ENCODE measurements around the gene KAZN.

KAZN gene

DNA sequence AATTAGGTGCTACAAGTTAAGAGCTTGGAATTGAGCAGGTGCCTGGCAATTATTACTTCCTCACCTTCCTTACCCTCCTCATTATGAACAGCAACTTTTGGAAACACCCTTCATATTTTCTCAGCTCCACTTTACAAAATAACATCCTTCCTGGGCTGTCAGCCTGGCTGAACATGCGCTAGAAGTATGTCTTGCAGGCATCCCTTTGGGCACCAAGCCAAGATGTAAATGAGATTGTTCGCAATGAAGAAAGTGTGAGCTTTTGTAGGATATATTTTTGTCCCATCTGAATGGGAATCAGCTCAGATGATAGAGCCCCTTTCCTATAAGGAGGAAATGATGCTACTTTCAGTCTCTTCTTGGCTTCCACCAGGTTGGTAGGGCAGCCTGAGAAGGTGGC lies 245.9 kb downstream of the KAZN start:
- in situ Hi-C loops (cut with HindIII; ENCODE audit: low sequenced_read_pairs), result no loop called here

DNA sequence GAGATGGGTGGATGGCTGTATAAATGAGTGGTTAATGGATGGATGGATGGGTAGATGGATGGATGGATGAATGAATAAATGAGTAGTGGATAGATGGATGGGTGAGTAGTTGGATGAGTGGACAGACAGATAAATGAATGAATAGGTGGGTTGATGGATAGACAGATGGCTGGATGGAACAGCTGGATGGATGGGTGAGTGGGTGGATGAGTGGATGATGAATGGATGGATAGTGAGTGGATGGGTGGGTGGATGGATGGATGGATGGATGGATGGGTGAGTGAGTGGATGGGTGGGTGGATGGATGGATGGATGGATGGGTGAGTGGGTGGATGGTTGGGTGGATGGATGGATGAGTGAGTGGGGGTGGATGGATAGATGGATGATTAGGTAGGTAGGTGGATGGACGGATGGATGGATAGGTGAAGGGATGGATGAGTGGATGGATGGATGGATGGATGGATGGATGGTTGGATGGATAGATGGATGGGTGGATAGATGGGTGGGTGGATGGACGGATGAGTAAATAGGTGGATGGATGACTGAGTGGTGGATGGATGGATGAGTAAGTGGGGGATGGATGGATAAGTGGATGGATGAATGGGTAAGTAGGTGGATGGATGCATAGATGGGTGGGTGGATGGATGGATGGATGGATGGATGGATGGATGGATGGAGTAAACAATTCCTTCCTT lies 246.6 kb downstream of the KAZN start:
- in situ Hi-C loops (cut with HindIII; ENCODE audit: low sequenced_read_pairs), result no loop called here

DNA sequence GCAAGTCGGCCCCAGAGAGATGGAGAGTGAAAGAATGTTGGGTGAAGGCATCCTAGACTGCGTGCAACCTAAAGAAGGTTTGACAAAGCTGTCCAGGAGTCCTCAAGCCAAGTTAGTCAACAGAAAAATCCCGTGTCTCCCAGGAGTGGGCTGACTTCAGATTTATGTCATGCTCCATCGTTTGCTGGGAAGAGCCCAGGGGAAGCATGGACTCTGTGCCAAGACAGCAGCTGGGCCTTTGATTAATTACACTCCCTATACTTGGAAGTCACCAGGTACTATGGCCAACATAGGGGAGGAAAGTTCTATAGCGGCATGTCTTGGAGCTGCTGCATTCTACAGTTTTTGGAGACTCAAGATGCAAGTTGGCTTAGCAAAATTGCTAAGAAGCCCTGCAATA lies 247.4 kb downstream of the KAZN start:
- in situ Hi-C loops (cut with HindIII; ENCODE audit: low sequenced_read_pairs), result no loop called here

DNA sequence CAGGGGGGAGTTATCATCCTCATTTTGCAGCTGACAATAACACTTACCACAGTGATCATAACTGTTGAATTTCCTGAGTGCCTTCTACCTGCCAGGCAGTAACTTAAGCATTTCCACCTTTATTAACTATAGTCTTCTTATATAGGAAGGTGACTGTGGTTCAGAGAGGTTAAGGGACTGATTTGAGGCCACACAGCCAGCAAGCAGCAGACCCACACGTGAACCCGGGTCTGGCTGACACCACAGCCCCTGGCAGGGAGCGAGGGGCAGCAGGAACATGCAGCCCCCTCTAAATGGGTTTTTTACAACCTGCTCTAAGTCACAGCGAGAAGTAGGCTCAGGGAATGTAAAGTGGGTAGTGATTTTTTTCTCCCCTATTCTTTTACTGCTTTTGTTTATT lies 248.2 kb downstream of the KAZN start:
- in situ Hi-C loops (cut with HindIII; ENCODE audit: low sequenced_read_pairs), result no loop called here

DNA sequence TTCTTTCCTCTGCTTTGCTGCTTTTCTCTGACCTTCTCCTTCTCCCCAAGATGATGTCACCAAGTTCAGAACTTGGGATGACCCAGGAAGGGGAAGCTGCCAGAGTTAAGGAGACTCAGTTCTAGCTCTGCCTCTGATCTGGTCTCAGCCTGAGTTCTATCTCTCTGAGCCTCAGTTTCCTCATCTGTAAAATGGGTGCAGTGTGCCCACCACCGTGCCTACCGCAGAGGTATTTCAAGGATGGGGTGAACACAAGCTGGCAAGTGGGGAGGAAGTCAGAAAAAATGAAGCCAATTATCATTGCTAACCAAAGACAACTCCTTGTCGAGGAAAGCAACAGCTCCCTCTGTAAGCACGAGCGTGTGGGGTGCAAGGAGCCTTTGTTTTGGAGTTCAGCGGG lies 249.7 kb downstream of the KAZN start:
- in situ Hi-C loops (cut with HindIII; ENCODE audit: low sequenced_read_pairs), result no loop called here

DNA sequence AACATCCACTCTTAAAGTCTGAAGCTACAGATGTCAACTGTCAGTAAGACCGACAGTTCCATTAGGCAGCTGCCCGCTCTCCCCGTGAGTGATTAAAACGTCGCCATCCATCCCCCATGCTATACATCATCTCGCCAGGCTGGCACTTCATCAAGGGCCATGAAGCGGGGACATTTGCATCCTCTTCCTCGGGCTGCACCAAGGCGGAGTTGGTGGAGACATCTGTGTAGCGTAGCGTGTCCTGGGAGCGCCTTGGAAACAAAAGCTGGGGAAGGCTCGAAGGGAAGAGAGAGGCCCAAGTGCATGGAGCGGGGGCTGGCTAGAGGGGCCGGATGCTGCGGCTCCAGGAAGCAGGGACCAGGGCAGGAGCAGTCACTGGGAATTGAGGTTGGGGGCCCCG lies 250.1 kb downstream of the KAZN start:
- in situ Hi-C loops (cut with HindIII; ENCODE audit: low sequenced_read_pairs), result no loop called here

DNA sequence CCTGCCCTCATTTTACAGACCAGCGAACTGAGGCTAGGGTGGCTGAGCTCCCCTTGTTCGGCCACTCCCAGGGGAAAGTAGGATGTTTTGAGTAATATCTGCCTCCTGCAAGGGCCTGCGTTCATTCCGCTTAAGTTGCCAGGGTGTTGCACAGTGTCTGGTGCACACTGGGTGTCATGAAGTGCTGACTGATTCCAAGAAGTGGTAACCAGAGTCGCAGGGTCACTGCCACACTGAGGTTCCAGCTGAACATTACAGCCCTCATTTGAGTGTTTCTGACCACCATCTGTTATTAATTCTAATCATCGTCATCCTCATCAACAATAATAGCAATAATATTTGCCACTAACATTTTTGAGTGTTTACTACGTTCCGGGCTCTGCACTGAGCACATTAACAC lies 250.6 kb downstream of the KAZN start:
- in situ Hi-C loops (cut with HindIII; ENCODE audit: low sequenced_read_pairs), result no loop called here

DNA sequence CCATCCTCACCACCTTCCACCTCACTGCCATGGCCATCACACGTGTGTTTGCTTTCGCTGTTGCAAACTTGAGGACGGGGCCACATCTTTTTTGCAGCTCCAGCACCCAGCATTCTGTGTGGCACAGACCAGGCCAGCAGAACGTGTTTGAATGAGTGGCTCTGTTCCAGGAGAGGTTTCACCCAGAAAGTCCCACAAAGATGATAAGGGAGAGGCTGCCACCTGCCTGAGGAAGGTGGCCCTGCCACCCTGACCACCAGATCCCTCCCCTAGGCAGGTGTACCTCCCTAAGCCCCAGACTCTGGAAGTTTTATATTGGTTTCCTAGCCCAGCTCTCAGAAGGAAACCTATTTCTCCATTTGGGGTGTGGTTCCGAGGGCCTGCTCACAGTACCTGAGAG lies 252.1 kb downstream of the KAZN start:
- in situ Hi-C loops (cut with HindIII; ENCODE audit: low sequenced_read_pairs), result no loop called here

DNA sequence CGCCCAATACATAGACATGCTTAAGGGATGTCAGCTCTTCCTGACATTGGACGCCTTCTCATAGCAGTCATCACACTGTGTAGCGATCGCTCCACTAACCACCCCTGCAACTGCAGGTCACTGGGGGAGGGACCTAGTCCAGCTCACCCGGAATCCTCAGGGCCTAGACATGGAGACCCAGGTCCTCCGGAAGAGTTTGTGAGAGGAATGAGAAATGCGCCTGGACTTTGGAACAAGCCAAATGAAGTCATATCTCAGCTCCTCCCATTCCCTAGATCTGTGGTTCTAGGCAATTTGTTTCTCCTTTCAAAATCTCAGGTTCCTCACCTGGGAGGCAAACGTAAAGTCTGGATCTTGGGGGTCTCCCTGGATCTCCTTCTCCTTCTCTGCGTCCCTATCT lies 253.3 kb downstream of the KAZN start:
- in situ Hi-C loops (cut with HindIII; ENCODE audit: low sequenced_read_pairs), result no loop called here

DNA sequence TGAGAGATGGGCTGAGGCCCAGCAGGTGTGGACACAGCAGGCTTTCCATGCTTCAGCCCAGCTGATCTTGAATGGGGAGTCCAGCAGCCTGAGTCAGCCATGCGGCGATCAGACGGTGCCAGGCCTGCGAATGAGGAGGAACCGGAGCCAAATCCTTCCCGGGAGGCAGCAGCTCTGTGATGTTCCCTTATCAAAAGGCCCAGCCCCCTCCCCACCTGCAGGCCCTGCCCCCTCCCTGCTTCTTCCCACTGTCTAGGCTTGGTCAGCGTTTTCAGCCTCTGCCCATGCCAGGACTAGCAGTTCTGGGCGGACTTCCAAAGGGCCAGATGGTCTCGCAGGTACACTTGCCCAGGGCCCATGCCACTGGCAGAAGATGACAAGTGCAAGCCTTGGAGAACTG lies 253.8 kb downstream of the KAZN start:
- in situ Hi-C loops (cut with HindIII; ENCODE audit: low sequenced_read_pairs), result no loop called here

DNA sequence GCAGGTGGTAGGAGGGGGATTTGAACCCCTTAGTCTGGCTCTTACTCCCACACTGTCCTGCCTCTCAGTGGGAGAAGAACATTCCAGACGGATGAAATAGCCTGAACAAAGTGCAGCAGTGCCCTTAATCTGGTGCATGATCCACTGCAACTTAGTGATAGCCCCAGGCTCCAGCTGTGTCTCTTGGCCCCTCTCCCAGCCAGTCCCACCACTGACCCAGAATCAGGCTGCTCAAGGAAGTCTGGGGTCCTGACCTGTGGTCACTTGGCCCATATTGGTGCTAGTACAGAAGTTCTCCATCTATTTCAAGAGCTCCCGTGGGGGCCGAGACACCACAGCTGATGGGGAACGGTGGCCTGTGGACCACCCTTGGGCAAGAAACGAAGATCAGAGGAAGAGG lies 255.0 kb downstream of the KAZN start:
- in situ Hi-C loops (cut with HindIII; ENCODE audit: low sequenced_read_pairs), result no loop called here

DNA sequence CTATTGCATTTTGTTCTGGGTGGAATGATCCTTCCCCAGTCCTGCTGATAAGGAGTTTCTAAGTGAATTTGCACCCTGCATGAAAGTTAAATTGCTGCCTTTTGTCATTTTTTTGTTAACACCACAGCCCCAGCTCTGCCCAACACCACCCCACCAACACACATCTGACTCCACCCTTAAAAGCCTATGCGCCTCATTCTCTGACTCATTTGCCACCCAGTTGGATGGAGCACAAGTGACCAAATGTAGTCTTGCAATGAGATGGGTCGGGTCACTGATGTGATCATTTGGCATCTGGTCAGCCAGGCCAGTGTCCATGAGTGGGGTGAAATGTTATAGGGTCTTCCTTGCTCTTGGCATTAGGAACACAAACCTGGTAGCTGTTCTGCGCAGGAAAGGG lies 256.8 kb downstream of the KAZN start:
- in situ Hi-C loops (cut with HindIII; ENCODE audit: low sequenced_read_pairs), result no loop called here

DNA sequence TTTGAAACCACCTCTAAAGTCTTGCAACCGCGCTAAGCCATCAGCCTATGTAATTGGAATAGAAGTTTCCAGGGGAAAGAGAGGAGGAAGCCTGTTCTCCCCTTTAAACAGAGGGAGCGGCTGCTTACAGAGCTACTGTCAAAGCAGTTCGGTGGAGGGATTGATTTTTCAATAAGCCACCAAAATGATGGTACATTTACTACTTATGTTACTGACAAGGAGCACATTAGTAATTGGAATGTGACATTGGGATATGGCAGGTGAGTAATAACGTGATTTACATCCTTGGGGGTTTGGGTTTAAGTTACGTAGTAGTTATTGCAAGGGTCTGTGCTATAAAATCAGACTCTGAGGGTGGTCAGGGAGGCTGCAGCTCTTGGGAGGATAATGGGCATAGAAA lies 257.3 kb downstream of the KAZN start:
- in situ Hi-C loops (cut with HindIII; ENCODE audit: low sequenced_read_pairs), result no loop called here

DNA sequence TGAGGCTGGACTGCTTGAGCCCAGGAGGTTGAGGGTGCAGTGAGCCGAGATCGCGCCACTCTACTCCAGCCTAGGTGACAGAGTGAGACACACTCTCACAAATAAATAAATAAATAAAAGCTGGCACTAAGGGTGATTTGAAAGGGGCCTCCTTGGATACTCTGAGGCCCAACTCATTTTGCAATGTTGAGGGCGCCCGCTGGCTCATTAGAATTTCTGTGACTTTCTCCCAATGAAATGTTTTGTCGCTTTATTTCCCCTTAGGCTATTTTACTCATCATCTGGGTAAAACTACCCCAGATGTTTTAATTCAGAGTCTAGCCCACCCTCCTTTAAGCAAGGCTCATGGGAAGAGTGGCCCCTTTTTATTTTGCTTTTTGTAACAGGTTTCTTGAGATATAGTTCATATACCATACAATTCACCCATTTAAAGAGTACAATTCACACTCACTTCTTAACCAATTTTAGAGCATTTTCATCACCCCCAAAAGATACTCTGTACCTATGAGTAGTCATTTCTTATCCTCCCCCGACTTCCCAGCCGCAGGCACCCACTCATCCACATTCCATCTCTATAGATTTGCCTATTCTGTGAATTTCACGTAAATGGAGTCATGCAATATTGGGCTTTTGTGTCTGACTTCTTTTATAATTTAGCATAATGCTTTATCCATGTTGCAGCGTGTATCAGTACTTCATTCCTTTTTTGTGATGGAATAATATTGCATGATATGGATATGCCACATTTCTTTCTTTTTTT lies 259.1 kb downstream of the KAZN start:
- in situ Hi-C loops (cut with HindIII; ENCODE audit: low sequenced_read_pairs), result no loop called here

DNA sequence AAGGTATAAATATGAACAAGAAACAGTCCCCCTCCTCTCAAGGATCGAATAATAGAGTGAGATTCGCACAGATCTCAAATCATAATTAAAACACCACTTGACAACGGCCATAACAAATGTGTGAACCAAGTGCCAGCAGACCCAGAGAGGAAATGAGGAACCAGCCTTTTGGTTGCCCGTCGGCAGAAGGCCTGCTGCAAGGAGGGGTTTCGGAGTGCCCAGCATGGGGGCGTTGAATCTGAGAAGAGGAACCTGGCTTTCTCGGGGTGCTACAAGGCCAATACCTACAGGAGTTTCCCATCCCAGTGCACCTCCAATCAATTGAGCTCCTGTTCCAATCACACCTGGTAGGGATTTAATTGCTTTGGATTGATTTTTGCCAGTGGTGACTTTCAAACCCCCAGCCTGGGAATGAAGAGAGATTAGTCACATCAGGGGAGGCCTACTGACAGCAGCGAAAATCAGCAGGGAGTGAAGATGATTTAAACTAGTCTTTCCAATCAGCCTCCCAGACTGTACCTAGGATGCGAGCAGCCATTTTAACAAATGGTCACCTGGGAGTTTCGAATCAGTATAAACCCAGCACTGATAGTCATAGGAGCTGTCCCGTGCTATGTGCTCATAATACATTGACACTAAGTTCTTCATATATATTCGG lies 263.8 kb downstream of the KAZN start:
- in situ Hi-C loops (cut with HindIII; ENCODE audit: low sequenced_read_pairs), result no loop called here

DNA sequence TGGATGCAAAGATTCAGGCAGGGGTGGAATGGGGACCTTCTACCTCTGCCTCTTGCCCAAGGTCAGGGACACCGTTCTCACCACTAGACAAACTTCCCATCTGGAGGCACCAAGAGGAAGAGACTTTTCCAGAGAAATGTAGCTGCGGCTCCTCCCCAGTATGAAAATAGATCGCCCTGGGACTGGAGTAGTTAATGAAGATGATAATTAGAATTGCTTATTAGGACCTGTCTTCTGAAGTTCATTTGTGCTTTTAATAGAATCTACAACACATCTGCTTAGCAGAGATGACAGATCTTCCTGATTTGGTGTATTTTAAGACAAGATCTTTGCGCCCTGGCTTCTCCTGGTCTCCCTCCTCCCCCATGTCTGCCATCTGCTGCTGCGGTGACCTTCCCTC lies 266.6 kb downstream of the KAZN start:
- in situ Hi-C loops (cut with HindIII; ENCODE audit: low sequenced_read_pairs), result no loop called here

DNA sequence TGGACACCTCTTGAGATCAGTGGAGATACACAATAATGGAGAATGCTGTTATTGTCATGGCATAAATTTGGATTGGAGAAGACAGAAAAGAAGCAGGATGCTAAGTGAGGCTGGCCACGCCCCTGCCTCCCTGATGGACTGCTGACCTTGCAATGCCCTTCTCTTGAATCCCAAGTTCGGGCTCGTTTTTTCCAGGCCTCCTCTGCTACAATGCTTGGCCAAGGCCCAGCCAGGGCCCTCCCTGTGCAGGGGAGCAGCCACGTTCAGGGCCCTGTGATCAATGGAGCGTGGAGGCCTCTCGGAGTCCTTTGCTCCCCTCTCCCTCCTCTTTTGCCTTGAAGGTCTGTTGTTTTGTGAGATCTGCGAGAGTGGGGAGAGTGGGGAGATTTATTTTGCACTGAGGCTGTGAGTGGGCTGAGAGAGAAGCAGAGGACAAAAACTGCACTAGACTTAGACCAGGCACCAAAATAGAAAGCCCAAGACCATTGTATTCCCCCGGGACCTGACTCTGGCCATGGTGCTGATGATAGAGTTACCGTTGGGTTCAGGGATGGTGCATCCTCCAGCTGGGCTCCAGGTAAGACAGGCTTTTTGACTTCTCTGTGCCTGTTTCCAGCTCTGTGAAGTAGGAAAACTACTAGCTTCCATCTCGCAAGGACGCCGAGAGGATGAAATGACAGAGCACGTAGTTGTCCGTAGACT lies 268.6 kb downstream of the KAZN start:
- in situ Hi-C loops (cut with HindIII; ENCODE audit: low sequenced_read_pairs), result no loop called here

DNA sequence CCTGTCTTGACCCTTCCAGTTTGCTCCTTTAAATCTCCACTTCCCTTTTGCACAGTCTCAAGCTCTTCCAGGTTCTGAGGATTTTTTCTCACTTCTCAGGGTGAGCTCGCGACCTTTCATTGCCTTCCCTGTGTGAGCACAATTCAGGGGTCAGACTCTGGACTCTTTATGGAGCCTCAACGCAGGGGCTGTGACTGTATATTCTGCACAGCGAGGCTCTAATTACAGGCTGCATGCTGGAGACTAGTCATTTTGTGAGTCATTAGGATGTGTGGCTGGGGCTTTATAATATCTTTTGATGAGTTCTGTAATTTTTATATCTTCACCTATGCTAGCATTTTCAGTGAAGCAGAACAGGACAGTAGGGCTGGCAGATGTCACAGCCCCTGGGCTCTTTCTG lies 270.7 kb downstream of the KAZN start:
- in situ Hi-C loops (cut with HindIII; ENCODE audit: low sequenced_read_pairs), result no loop called here

DNA sequence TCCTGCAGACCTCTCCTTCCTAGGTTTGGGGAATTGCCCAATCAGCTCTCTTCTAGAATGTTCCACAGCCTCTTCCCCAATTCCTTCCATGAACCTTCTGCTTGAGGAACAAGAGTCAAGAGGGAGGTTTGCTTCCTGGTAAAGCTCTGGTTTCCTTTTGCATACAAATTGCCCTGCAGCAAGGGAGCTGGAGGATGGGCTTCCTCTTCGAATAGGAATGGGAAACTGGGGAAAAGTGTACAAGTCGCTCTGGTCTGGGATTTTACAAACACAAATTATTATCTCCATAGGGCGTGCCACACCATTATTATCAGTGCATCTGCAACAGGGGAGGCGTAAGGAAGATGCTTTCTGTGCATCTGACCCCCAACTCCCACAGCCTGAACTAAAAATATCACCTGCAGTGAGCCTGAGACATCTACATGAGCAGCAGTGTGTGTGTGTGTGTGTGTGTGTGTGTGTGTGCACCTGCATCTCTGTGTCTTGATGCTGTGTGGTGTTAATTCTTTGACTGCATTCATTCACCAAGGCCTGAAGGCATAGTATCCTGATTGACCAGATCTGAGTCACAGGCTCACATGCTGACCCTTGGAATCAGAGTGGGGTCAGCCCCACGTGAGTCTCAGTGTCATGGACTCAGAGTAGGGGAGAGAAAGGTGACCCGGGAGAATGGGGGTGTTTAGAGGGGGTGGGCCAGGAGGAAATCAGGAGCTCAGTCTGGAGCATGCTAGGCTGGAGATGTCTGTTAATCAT lies 272.9 kb downstream of the KAZN start:
- in situ Hi-C loops (cut with HindIII; ENCODE audit: low sequenced_read_pairs), result no loop called here

DNA sequence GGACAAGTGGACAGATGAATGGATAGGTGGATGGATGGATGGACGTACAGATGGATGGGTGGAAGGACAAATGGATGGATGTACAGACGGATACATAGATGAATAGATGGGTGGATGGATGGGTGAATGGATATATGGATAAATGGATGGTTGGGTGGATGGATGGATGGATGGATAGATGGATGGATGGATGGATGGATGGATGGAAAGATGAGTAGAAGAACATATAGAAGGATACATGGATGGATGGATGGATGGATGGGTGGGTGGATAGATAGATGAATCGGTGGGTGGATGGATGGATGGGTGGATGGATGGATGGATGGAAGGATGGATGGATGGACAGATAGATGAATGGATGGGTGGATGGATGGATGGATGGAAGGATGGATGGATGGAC lies 274.3 kb downstream of the KAZN start:
- in situ Hi-C loops (cut with HindIII; ENCODE audit: low sequenced_read_pairs), result no loop called here

DNA sequence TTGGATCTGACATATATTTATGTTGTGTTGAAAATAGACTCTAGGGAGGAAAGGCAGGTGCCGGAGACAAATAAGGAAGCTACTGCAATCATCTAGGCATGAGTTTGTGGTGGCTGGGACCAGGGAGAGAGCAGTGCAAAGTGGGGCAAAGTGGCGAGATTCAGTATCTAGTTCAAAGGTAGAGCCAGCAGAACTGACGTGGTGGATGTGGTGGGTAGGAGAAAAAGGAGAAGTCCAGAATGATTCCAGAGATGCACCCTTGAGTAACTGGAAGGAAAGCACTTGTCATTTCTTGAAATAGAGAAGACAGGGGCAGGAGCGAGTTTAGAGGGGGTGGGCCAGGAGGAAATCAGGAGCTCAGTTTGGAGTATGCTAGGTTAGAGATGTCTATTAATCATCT lies 275.2 kb downstream of the KAZN start:
- in situ Hi-C loops (cut with HindIII; ENCODE audit: low sequenced_read_pairs), result no loop called here
